Right atrium auricular region (tissue), 2 donors: ENCODE measurements around the gene SLC40A1. TPM values are rescaled to one million over a fixed set of nuclear protein-coding genes. Genes with fewer than 3 reads are reported as not detected.

Source experiments
- DNase-seq: peaks from one replicate; pipeline ENCODE4 v3.0.0-alpha.2; 2019; ENCODE audit warnings: low spot score
- H3K27ac ChIP-seq, 2 donors: fragments of 200-600 bp; sonication (generic); 1 replicate in 1 of 2; 2 replicates in 1 of 2; pipeline ENCODE4 v1.5.1; 2016 to 2019
- H3K27me3 ChIP-seq, 2 donors: fragments of 200-600 bp; sonication (generic); one replicate each; pipeline versions ENCODE4 v1.5.1 to v1.6.0; 2017 to 2019
- H3K36me3 ChIP-seq: fragments of 200-600 bp; sonication (generic); one replicate; pipeline ENCODE4 v1.5.1; 2016
- H3K4me1 ChIP-seq, 2 donors: fragments of 200-600 bp; sonication (generic); one replicate each; pipeline versions ENCODE4 v1.5.1 to v1.6.0; 2017 to 2019
- H3K4me3 ChIP-seq, 2 donors: fragments of 200-600 bp; sonication (generic); 1 replicate in 1 of 2; 2 replicates in 1 of 2; pipeline ENCODE4 v1.5.1; 2017 to 2019; ENCODE audit warnings: mild to moderate bottlenecking in 1 of 2, moderate library complexity in 1 of 2
- H3K9me3 ChIP-seq, 2 donors: fragments of 200-600 bp; sonication (generic); one replicate each; pipeline ENCODE4 v1.5.1; 2019
- total RNA-seq, 2 donors: library from RNA; depleted of rRNA; stranded (reverse); fragments of >200 nt; gene quantifications; one replicate each; pipeline ENCODE4 v1.1.0, GENCODE V29; 2016
- TF ChIP-seq, protein P1 (sequence below), 2 donors: fragments of 200-600 bp; sonication (generic); IDR thresholded peaks; one replicate each; pipeline ENCODE4 v1.5.1; 2019; ENCODE audit warnings: antibody characterized with exemption in 2 of 2

Gene SLC40A1
- total RNA-seq, 2 donors from 2014 or later: 57.7 to 132 TPM

GRCh38 chr2:189521699-189522434 lies 58.7 kb downstream of the SLC40A1 start:
- H3K27me3 ChIP-seq: no peaks in the 10 kb centered on the region
- H3K4me1 ChIP-seq: peaks cover 0 to 4% of the 10 kb centered on the region in 2 donors
- peak overlapping the region in 1 of 2 donors; percentile 49 for H3K27ac ChIP-seq
- DNase-seq: no peak
- no peaks in the 10 kb centered on the region for H3K36me3 ChIP-seq
- H3K4me3 ChIP-seq: no peak overlapping the region
- TF ChIP-seq, protein P1, sequence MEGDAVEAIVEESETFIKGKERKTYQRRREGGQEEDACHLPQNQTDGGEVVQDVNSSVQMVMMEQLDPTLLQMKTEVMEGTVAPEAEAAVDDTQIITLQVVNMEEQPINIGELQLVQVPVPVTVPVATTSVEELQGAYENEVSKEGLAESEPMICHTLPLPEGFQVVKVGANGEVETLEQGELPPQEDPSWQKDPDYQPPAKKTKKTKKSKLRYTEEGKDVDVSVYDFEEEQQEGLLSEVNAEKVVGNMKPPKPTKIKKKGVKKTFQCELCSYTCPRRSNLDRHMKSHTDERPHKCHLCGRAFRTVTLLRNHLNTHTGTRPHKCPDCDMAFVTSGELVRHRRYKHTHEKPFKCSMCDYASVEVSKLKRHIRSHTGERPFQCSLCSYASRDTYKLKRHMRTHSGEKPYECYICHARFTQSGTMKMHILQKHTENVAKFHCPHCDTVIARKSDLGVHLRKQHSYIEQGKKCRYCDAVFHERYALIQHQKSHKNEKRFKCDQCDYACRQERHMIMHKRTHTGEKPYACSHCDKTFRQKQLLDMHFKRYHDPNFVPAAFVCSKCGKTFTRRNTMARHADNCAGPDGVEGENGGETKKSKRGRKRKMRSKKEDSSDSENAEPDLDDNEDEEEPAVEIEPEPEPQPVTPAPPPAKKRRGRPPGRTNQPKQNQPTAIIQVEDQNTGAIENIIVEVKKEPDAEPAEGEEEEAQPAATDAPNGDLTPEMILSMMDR (IDR thresholded peaks at IDR 0.05): no peak
- H3K9me3 ChIP-seq: no peaks in the 10 kb centered on the region

- DNase-seq: no peak
- TF ChIP-seq, protein P1 (IDR thresholded peaks at IDR 0.05): no peak
- peaks cover 0 to 12% of the 10 kb centered on the region in 2 donors for H3K4me1 ChIP-seq
- no peaks in the 10 kb centered on the region for H3K36me3 ChIP-seq
- H3K4me3 ChIP-seq: no peak overlapping the region
- no peak overlapping the region for H3K27ac ChIP-seq
- no peaks in the 10 kb centered on the region for H3K27me3 ChIP-seq
- no peaks in the 10 kb centered on the region for H3K9me3 ChIP-seq
Observed at GRCh38 chr2:189519631-189520387, 60.8 kb downstream of the SLC40A1 start.

GRCh38 chr2:189517847-189518535 lies 62.6 kb downstream of the SLC40A1 start:
- peaks cover 0 to 12% of the 10 kb centered on the region in 2 donors for H3K4me1 ChIP-seq
- no peaks in the 10 kb centered on the region for H3K27me3 ChIP-seq
- no peak for DNase-seq
- TF ChIP-seq, protein P1 (IDR thresholded peaks at IDR 0.05): no peak
- no peak overlapping the region for H3K4me3 ChIP-seq
- no peaks in the 10 kb centered on the region for H3K36me3 ChIP-seq
- no peak overlapping the region for H3K27ac ChIP-seq
- no peaks in the 10 kb centered on the region for H3K9me3 ChIP-seq

DNA sequence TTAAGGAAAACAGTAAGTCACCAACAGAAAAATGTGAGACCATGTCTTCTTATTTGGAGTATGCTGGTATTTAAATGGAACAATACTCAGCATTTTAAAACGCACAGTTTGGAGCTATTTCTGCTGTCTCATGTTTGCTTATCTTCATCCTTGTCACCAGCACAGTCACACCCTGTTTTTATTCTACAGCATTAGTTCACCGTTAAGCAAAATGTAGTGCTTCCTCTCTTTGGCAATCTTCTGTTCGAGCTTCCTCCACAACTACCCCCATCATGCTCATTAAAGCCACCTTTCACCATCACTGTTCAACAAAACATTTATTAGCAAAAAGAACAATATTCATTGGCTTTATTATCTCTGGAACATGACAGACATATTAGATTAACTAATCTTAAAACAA lies 64.0 kb downstream of the SLC40A1 start:
- H3K9me3 ChIP-seq: no peaks in the 10 kb centered on the region
- TF ChIP-seq, protein P1 (IDR thresholded peaks at IDR 0.05): no peak
- H3K4me3 ChIP-seq: no peak overlapping the region
- H3K4me1 ChIP-seq: peaks cover 0 to 12% of the 10 kb centered on the region in 2 donors
- no peak overlapping the region for H3K27ac ChIP-seq
- H3K27me3 ChIP-seq: no peaks in the 10 kb centered on the region
- no peaks in the 10 kb centered on the region for H3K36me3 ChIP-seq
- DNase-seq: no peak

DNA sequence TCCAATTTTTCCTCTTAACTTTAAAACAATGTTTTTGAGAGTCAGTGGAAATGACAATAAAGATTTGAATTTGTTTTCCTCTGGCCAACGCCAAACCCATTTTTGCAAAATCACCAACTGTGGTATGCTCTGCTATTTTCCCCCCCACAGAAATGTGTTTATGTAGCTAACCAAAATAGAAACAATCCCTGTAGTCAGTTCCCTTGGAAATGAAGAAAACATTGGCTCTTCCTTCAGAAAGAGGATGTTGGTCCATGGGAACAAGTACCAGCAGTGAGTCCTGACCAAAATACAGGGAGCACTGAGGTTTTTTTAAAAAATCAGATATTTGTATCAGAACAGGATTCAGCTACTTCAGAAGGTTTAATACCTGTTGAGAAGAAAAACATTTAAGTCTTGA lies 65.3 kb downstream of the SLC40A1 start:
- DNase-seq: no peak
- H3K4me3 ChIP-seq: no peak overlapping the region
- H3K27me3 ChIP-seq: no peaks in the 10 kb centered on the region
- peaks cover 0 to 12% of the 10 kb centered on the region in 2 donors for H3K4me1 ChIP-seq
- TF ChIP-seq, protein P1 (IDR thresholded peaks at IDR 0.05): no peak
- H3K36me3 ChIP-seq: no peaks in the 10 kb centered on the region
- peak overlapping the region in 1 of 2 donors; percentile 8 for H3K27ac ChIP-seq
- no peaks in the 10 kb centered on the region for H3K9me3 ChIP-seq
